Mammary microvascular endothelial cell (primary cell): ENCODE data around the gene FMNL3. TPM values are rescaled to one million over a fixed set of nuclear protein-coding genes. Genes with fewer than 3 reads are reported as not detected.

Source experiments
- total RNA-seq: library from RNA; depleted of rRNA; stranded (reverse); fragments of >200 nt; gene quantifications from 2 replicates; pipeline ENCODE4 v1.2.3, GENCODE V29; 2015

Gene FMNL3, protein sequence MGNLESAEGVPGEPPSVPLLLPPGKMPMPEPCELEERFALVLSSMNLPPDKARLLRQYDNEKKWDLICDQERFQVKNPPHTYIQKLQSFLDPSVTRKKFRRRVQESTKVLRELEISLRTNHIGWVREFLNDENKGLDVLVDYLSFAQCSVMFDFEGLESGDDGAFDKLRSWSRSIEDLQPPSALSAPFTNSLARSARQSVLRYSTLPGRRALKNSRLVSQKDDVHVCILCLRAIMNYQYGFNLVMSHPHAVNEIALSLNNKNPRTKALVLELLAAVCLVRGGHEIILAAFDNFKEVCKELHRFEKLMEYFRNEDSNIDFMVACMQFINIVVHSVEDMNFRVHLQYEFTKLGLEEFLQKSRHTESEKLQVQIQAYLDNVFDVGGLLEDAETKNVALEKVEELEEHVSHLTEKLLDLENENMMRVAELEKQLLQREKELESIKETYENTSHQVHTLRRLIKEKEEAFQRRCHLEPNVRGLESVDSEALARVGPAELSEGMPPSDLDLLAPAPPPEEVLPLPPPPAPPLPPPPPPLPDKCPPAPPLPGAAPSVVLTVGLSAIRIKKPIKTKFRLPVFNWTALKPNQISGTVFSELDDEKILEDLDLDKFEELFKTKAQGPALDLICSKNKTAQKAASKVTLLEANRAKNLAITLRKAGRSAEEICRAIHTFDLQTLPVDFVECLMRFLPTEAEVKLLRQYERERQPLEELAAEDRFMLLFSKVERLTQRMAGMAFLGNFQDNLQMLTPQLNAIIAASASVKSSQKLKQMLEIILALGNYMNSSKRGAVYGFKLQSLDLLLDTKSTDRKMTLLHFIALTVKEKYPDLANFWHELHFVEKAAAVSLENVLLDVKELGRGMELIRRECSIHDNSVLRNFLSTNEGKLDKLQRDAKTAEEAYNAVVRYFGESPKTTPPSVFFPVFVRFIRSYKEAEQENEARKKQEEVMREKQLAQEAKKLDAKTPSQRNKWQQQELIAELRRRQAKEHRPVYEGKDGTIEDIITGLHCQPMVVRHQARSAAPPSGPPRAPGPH
- total RNA-seq: 42.7 and 49.6 TPM in 2 replicates

DNA sequence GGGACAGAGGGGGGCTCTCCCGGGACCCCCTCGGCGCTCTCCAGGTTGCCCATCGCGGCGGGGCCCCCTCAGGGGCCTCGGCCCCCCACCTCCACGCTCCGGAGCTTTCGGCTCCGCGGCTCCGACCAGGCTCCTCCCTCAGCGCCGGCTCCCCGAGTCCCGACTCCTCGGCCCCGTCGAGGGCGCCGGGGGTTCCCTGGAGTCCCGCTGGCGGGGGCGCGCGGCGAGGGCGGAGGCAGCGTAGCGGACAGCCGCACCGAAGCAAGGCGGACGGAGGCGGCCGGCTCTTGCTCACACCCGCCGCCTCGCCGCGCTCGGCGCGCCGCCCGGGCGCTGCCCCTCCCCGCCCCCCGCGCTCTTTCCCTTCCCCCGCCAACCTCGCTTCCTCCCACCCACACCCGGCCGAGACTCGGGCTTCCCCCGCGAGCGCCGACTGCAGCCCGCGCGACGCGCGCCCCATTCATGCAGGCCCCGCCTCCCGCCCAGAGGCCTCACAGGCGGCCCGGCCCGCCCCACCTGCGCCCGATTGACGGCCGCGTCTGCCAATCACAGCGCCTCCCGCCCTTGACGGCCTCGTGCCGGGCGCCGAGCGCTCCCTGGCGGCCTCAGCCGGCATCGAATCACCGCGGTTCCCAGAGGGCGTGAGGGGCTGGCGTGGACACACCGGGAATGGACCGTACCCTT, at the start of gene FMNL3:
FMNL3 (minus strand) TSS at position 278 of the 684 bp plus-strand sequence; CDS start at position 53, 225 bp downstream.

DNA sequence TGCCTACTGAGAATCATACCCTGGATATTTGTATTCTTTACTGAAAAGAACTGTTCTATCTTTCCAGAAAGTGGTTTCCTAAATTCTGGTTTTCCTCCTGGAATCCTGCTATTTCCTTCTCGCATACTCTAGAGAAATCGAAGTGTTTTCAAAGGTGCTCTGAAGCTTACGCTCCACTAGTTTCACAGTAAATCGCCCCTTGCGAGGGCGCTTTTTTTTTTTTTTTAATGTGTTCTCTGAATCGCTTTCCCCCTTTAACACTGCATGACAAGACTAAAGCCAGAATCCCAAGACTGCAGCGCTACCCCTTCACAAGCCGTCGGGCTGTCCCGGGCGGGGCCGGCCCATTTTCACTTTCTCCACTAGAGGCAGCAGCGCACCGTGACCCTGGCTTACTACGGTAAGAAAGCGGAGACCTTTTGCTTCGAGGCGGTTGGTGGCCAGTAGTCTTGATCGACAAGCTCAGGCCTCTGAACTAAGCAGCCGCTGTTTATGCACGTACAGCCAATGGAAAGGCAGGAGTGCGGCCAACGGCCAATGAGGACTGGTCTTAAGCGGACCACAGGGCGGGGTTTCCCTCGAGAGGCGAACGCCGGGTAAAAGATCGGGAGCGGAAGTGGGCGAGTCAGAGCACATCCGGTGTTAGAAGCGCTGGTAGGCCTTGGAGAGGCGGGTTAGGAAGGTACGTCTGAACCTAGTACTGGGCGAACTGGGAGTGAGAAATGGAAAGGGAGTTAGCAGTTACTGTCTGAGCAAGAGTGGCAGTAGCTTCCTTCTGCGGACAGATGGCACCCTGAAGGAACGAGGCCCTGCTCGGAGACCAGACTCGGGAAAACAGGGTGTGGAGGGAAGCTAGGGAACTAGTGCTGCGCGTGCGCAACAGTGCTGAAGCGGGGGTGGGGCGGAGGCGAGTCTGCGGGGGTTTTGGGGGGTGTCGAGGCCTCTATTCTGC, 34.0 kb upstream of the FMNL3 start, which contains the start of gene TMBIM6:
TMBIM6 (plus strand) TSS at position 628 of the 952 bp plus-strand sequence. CDS start 10,937 bp downstream, outside the sequence.

GRCh38 chr12:49623142-49623904, 83.9 kb downstream of the FMNL3 start, which contains the start of gene PRPF40B:
TSS of gene PRPF40B (plus strand) at chr12:49623561. CDS start at chr12:49623591, 30 bp downstream.

DNA sequence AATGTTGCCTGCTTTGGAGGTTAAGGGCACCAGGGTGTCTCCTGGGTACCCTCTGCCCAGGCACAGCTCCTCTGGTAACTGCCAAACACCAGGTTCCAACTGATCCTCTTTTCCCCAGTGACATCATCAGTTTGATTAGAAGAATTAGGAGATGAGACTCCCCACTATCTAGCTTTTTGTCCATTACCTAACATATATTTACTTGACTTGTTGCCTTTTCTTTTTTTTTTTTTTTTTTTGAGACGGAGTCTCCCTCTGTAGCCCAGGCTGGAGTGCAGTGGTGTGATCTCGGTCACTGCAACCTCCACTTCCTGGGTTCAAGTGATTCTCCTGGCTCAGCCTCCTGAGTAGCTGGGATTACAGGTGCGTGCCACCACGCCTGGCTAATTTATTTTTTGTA, 101.7 kb downstream of the FMNL3 start, which contains the start of gene FAM186B:
FAM186B (minus strand) TSS at position 101 of the 400 bp plus-strand sequence. CDS start 162 bp downstream, outside the sequence.

Other genes with a start within 250 kb of the FMNL3 start
- gene KCNH3, start 168.4 kb downstream of the FMNL3 start, total RNA-seq: not detected in 2 replicates
- gene MCRS1, start 139.3 kb downstream of the FMNL3 start, total RNA-seq: 65.6 and 72.5 TPM in 2 replicates
- gene FAM186B, start 101.8 kb downstream of the FMNL3 start, total RNA-seq: not detected in 2 replicates
- 2.4 and 4.3 TPM in 2 replicates for gene PRPF40B, start 83.8 kb downstream of the FMNL3 start, total RNA-seq
- gene TMBIM6, start 34.2 kb upstream of the FMNL3 start, total RNA-seq: 346 and 374 TPM in 2 replicates
- 13.3 and 15.6 TPM in 2 replicates for gene NCKAP5L, start 121.0 kb upstream of the FMNL3 start, total RNA-seq
- 2.3 and 2.4 TPM in 2 replicates for gene BCDIN3D, start 135.7 kb upstream of the FMNL3 start, total RNA-seq
- not detected in 2 replicates for gene FAIM2, start 196.5 kb upstream of the FMNL3 start, total RNA-seq
- not detected in 2 replicates for gene AQP2, start 243.3 kb upstream of the FMNL3 start, total RNA-seq